ENCODE measurements around the gene LCN9. TPM values are rescaled to one million over a fixed set of nuclear protein-coding genes. Genes with fewer than 3 reads are reported as not detected.

LCN9 gene
- not detected for total RNA-seq

- Histone ChIP-seq H3K9me3 (no peaks in the 10 kb centered on the region), H3K36me3 (no peaks in the 10 kb centered on the region), H3K4me3 (no peak within 1 kb of the TSS), H3K27ac (no peak within 1 kb of the TSS), H3K4me1 (no peaks in the 10 kb centered on the region), H3K27me3 (no peaks in the 10 kb centered on the region)
- DNase-seq (ENCODE audit: extremely low spot score in 2 of 2) = no peak
- intact Hi-C loops (cut with DNase I) = no loop called here
- TF ChIP-seq POLR2AphosphoS5 (IDR thresholded peaks at IDR 0.05; ENCODE audit: insufficient read depth in 1 of 2, low read depth in 1 of 2) = no peak
- TF ChIP-seq CTCF (IDR thresholded peaks at IDR 0.05) = no peak
- TF ChIP-seq POLR2A (IDR thresholded peaks at IDR 0.05) = no peak
Observed at GRCh38 chr9:135662758-135663450, at the start of gene LCN9. LCN9 (plus strand) TSS chr9:135663309; CDS start chr9:135663322, 13 bp downstream.

- intact Hi-C loops (cut with DNase I) = no loop called here
- no peaks in the 10 kb centered on the region for H3K36me3 ChIP-seq
- no peaks in the 10 kb centered on the region for H3K9me3 ChIP-seq
- no peak overlapping the region for H3K27ac ChIP-seq
- DNase-seq (ENCODE audit: extremely low spot score in 2 of 2) = no peak
- no peaks in the 10 kb centered on the region for H3K27me3 ChIP-seq
- H3K4me3 ChIP-seq = no peak overlapping the region
- no peaks in the 10 kb centered on the region for H3K4me1 ChIP-seq
- TF ChIP-seq POLR2A (IDR thresholded peaks at IDR 0.05) (no peak), POLR2AphosphoS5 (IDR thresholded peaks at IDR 0.05; ENCODE audit: insufficient read depth in 1 of 2, low read depth in 1 of 2) (no peak), CTCF (IDR thresholded peaks at IDR 0.05) (no peak)
Observed at GRCh38 chr9:135613946-135614805, 48.9 kb upstream of the LCN9 start.

- TF ChIP-seq CTCF (IDR thresholded peaks at IDR 0.05) = no peak
- no peak for TF ChIP-seq POLR2A (IDR thresholded peaks at IDR 0.05)
- no peak for TF ChIP-seq POLR2AphosphoS5 (IDR thresholded peaks at IDR 0.05; ENCODE audit: insufficient read depth in 1 of 2, low read depth in 1 of 2)
- intact Hi-C loops (cut with DNase I) = no loop called here
- no peaks in the 10 kb centered on the region for H3K9me3 ChIP-seq
- no peak overlapping the region for H3K4me3 ChIP-seq
- no peaks in the 10 kb centered on the region for H3K36me3 ChIP-seq
- DNase-seq (ENCODE audit: extremely low spot score in 2 of 2) = no peak
- H3K27ac ChIP-seq = no peak overlapping the region
- no peaks in the 10 kb centered on the region for H3K4me1 ChIP-seq
- H3K27me3 ChIP-seq = no peaks in the 10 kb centered on the region
Observed at GRCh38 chr9:135614821-135615665, 48.1 kb upstream of the LCN9 start.

GRCh38 chr9:135615666-135616618 lies 47.2 kb upstream of the LCN9 start:
- Histone ChIP-seq H3K9me3 (no peaks in the 10 kb centered on the region), H3K4me3 (no peak overlapping the region), H3K27ac (no peak overlapping the region), H3K4me1 (no peaks in the 10 kb centered on the region), H3K36me3 (no peaks in the 10 kb centered on the region), H3K27me3 (no peaks in the 10 kb centered on the region)
- TF ChIP-seq POLR2A (IDR thresholded peaks at IDR 0.05) (no peak), CTCF (IDR thresholded peaks at IDR 0.05) (no peak), POLR2AphosphoS5 (IDR thresholded peaks at IDR 0.05; ENCODE audit: insufficient read depth in 1 of 2, low read depth in 1 of 2) (no peak)
- intact Hi-C loops (cut with DNase I) = no loop called here
- DNase-seq (ENCODE audit: extremely low spot score in 2 of 2) = no peak

All from vagina (tissue), 2 donors.